Measurements from ENCODE around the gene ASTL.
"Not testable (repeated sequence)": the region's sequence is repeated elsewhere in the genome, so short reads cannot be mapped to it uniquely, and the experiment has no call there.

Gene ASTL

GRCh38 chr2:96143231-96143847, 5.0 kb upstream of the ASTL start:
- no peak overlapping the region for H3K4me3 ChIP-seq (ENCODE audit: low read depth, low read length)
- TF ChIP-seq CTCF (IDR thresholded peaks at IDR 0.05; ENCODE audit: low read depth, low read length) = no peak
- in situ Hi-C loops (cut with HindIII; ENCODE audit: low sequenced_read_pairs) = no loop called here
- no peak for DNase-seq (ENCODE audit: low read depth, low spot score)

- in situ Hi-C loops (cut with HindIII; ENCODE audit: low sequenced_read_pairs) = no loop called here
- H3K4me3 ChIP-seq (ENCODE audit: low read depth, low read length) = no peak overlapping the region
- DNase-seq (ENCODE audit: low read depth, low spot score) = no peak
- no peak for TF ChIP-seq CTCF (IDR thresholded peaks at IDR 0.05; ENCODE audit: low read depth, low read length)
Observed at GRCh38 chr2:96142217-96143113, 4.2 kb upstream of the ASTL start.

GRCh38 chr2:96141624-96141967, 3.3 kb upstream of the ASTL start:
- H3K4me3 ChIP-seq (ENCODE audit: low read depth, low read length); in situ Hi-C loops (cut with HindIII; ENCODE audit: low sequenced_read_pairs); DNase-seq (ENCODE audit: low read depth, low spot score): not testable (repeated sequence)

GRCh38 chr2:96140941-96141623, 2.8 kb upstream of the ASTL start:
- DNase-seq (ENCODE audit: low read depth, low spot score) = no peak
- no peak for TF ChIP-seq CTCF (IDR thresholded peaks at IDR 0.05; ENCODE audit: low read depth, low read length)
- H3K4me3 ChIP-seq (ENCODE audit: low read depth, low read length) = no peak overlapping the region
- in situ Hi-C loops (cut with HindIII; ENCODE audit: low sequenced_read_pairs) = no loop called here

GRCh38 chr2:96139181-96139758, 968 bp upstream of the ASTL start:
- no peak for DNase-seq (ENCODE audit: low read depth, low spot score)
- in situ Hi-C loops (cut with HindIII; ENCODE audit: low sequenced_read_pairs) = no loop called here

GRCh38 chr2:96137321-96138178, 752 bp downstream of the ASTL start:
- no peak for TF ChIP-seq CTCF (IDR thresholded peaks at IDR 0.05; ENCODE audit: low read depth, low read length)
- no peak overlapping the region for H3K4me3 ChIP-seq (ENCODE audit: low read depth, low read length)
- DNase-seq (ENCODE audit: low read depth, low spot score) = no peak
- in situ Hi-C loops (cut with HindIII; ENCODE audit: low sequenced_read_pairs) = no loop called here

More at GRCh38 chr2:96139181-96139758, 968 bp upstream of the ASTL start:
- no peak for TF ChIP-seq CTCF (IDR thresholded peaks at IDR 0.05; ENCODE audit: low read depth, low read length)
- no peak overlapping the region for H3K4me3 ChIP-seq (ENCODE audit: low read depth, low read length)

All from astrocyte of the spinal cord (primary cell).